Choroid plexus epithelial cell (primary cell): Measurements from ENCODE around the gene TMCC2.
A peak's percentile ranks its signal among the peaks of the same experiment; 100 is the strongest.
"Not testable (repeated sequence)": the region's sequence is repeated elsewhere in the genome, so short reads cannot be mapped to it uniquely, and the experiment has no call there.

Experiments
- DNase-seq: peaks from one replicate; pipeline ENCODE4 v3.0.0-alpha.2; 2010; ENCODE audit warnings: low read depth
- H3K4me3 ChIP-seq: 2 replicates; pipeline ENCODE4 v1.5.1; 2011; ENCODE audit warnings: low read depth, mild to moderate bottlenecking, control low read depth, low read length, moderate library complexity
- TF ChIP-seq, protein P1 (sequence below): conservative IDR thresholded peaks from 2 replicates; pipeline ENCODE4 v1.5.1; 2011; ENCODE audit warnings: low read depth, mild to moderate bottlenecking, control low read depth, inconsistent platforms, low read length, moderate library complexity

Gene TMCC2

DNA sequence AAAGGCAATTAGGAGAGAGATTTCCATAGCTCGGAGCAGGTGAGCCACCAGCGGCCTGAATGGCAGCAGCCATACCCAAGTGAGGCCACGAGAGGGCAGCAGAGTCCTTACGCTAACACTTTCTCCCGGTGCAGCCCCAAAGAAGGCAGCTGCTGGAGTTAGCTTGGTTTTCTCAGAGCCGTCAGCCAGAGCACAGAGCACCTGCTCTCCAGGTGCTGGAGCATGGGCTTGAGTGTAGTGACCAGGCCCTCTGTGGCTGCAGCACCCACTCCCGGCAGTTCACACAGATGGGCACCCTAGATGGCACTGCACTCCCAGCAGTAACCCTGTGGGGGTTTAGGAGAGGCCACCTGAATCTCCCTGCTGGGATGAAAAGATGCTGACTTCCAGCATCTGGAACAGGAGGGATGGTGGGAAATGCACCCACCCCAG, 45.8 kb downstream of the TMCC2 start:
- TF ChIP-seq, protein P1, sequence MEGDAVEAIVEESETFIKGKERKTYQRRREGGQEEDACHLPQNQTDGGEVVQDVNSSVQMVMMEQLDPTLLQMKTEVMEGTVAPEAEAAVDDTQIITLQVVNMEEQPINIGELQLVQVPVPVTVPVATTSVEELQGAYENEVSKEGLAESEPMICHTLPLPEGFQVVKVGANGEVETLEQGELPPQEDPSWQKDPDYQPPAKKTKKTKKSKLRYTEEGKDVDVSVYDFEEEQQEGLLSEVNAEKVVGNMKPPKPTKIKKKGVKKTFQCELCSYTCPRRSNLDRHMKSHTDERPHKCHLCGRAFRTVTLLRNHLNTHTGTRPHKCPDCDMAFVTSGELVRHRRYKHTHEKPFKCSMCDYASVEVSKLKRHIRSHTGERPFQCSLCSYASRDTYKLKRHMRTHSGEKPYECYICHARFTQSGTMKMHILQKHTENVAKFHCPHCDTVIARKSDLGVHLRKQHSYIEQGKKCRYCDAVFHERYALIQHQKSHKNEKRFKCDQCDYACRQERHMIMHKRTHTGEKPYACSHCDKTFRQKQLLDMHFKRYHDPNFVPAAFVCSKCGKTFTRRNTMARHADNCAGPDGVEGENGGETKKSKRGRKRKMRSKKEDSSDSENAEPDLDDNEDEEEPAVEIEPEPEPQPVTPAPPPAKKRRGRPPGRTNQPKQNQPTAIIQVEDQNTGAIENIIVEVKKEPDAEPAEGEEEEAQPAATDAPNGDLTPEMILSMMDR, result peak; percentile 98
- DNase-seq, result peak; percentile 87
- H3K4me3 ChIP-seq, result no peak overlapping the region

GRCh38 chr1:205274041-205274691, 46.4 kb downstream of the TMCC2 start:
- H3K4me3 ChIP-seq, result no peak overlapping the region
- TF ChIP-seq, protein P1, result no peak
- no peak for DNase-seq

GRCh38 chr1:205275133-205275532, 47.4 kb downstream of the TMCC2 start:
- no peak for DNase-seq
- no peak overlapping the region for H3K4me3 ChIP-seq
- TF ChIP-seq, protein P1, result no peak

DNA sequence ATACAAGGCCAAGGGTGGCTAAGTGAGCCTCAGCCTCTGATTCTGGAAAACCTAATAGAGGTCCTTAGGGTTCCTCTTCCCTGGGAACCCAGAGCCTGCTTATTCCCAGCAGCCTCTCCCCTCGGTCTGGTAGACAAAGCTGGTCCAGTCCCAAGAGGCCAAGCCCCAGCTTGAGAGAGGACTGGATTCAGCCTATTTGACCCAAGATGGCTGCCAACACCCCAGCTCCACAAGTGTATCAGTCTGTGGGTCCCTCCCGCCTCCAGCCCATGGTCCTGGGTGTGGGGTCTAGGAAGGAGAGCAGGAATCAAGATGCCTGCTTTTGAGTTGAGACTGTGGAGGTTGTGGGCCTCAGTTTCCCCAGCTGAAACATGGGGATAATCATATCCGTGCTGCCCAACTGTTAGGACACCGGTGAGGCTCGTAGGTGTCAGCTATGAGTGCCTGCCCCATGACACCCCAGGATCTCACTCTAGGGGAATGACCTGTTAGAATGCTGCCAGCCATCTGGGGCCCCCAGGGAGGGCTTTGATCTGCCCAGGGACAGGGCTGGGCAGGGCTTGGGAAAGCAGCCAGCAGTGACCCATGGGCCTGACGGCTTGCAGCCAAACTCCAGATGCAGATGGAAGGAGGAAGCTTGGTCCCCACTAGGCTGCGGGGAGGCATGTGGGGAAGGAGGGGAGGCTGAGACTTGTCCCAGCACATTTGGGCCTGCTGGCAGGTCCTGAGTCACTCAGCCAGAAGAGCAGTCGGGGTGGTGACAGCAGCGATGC, 48.4 kb downstream of the TMCC2 start:
- no peak overlapping the region for H3K4me3 ChIP-seq
- no peak for DNase-seq
- TF ChIP-seq, protein P1, result no peak

- H3K4me3 ChIP-seq, result no peak overlapping the region
- TF ChIP-seq, protein P1, result no peak
- DNase-seq, result no peak
Measured at GRCh38 chr1:205276689-205277065, 48.9 kb downstream of the TMCC2 start.

- H3K4me3 ChIP-seq, result no peak overlapping the region
- no peak for DNase-seq
- TF ChIP-seq, protein P1, result no peak
Measured at GRCh38 chr1:205279986-205280385, 52.2 kb downstream of the TMCC2 start.

GRCh38 chr1:205280666-205281395, 53.1 kb downstream of the TMCC2 start:
- DNase-seq, H3K4me3 ChIP-seq: not testable (repeated sequence)
